GM12874 (cell line): ENCODE measurements around the gene IMP4.

ENCODE experiments used
- CTCF ChIP-seq: IDR thresholded peaks from 2 replicates; pipeline ENCODE4 v1.5.1; 2011; ENCODE audit warnings: low read depth, mild to moderate bottlenecking, control low read depth, low read length, moderate library complexity; ENCODE audit not compliant: insufficient read depth

IMP4 gene

GRCh38 chr2:130328710-130329109 is 14.0 kb upstream of the IMP4 start:
- no peak for TF ChIP-seq CTCF

DNA sequence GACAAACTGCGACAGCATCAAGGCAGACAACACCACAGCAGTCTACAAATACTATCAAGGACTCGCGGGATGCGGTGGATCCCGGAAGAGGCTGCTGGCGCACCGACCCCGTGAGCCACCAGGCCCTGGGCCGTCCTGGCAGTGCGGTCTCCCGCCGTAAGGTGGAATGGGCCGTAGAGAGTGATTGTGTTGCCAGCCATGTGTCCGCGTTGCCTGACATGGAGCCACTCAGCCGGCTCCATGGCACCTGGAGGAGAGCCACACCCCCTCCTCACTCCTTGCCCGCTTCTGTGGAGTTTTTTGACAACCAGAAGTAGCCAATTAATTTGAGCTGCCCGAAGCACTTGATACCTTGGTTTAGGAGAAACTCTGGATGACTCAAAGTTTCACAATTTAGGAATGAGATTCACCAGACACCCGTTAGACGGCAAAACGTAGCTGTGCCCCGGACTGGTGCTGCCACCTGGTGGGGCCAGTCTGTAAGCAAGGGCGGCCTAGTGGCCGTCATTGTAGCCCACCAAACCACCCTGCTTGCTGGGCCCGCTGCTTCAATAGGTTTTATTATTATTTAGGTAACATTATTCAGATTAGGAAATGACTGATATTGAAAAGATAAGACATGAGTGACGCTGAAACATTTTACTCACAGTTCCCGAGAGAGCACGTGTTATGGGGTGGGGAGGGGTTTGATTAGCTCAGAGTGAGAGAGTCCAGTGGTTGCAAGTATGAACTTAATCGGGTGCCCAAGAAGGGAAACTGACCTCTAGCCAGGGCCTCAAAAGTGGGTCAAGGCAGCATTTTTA is 10.2 kb upstream of the IMP4 start:
- peak; percentile 87 for TF ChIP-seq CTCF

DNA sequence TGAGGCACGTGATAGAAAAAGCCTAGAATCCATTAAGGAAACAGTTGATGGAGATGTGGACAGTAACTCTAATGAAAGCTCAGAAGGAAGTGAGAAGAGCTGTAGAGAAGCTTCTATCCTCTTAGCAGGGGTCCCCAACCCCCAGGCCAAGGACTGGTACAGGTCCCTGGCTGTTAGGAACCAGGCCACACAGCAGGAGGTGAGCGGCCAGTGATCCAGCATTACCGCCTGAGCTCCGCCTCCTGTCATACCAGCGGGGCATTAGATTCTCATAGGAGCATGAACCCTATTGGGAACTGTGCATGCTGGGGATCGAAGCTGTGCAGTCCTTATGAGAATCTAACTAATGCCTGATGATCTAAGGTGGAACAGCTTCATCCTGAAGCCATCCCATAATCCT is 8.7 kb upstream of the IMP4 start:
- TF ChIP-seq CTCF, result no peak

GRCh38 chr2:130335226-130335625 is 7.5 kb upstream of the IMP4 start:
- TF ChIP-seq CTCF, result no peak

DNA sequence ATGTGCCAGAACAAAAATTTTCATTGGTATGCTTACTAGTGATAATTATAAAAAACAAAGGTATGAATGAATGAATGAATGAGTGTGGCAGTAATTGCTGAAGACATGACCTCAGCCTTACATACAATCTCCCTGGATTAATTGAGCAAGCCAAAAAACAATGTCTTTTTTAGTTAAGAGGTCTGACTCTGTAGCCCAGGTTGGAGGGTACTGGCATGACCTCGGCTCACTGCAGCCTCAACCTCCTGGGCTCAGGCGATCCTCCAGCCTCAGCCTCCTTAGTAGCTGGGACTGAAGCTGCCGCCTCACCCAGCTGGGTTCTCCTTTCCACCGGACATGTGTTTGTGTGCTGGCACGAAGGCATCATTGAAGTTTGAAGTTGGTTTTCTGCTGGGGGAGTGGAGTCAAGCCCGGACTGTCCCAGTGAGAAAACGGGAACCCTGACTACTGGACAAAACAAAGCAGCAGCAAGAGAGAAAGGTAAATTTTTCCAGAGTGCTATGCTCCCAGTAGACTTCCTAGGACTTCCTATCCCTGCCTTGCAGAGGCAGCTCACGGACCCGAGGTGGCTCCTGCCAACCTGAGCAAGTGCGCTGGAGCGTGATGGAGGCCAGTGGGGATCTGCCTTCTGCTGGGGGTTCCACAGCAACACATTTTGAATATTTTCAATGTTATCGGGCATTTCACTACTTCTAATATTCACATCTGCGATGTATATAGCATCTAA is 6.4 kb upstream of the IMP4 start:
- TF ChIP-seq CTCF, result no peak

DNA sequence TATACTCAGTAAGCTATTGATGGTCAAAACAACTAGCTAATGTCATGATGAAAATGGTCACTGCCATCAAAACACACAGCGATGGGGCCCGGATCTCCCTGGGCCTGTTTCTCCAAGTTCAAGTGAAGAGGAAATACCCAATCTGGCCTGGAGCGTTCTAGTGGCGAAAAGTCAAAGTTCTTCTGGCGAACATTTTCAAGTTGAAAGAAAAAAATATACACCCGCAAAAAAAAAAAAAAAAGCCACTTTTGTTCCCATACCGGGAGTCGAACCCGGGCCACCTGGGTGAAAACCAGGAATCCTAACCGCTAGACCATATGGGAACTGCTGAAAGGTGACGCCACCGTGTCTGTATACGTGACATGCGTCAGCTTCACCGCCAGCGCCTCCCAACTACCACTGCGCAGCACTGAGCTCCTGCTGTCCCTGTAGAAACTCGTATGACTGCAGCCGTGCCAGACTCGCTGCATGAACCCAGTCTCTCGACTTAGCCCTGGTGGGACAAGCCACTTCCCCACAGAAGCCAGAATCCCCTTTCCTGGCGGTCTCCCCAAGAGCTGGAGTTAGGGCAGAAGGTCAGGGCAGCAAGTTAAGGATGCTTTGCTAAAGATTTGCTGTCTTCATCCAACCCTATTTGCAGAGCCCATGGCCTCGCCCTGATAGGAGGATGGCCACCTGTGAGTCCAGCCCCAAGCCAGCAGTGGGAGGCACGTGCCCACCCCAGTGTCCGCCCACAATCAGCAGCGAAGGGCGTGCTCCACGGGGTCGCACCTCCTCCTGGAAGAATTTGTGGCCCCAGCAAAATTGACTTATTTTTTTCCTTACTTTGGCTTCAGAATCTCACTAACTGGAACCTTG is 5.6 kb upstream of the IMP4 start:
- TF ChIP-seq CTCF, result no peak
